Endothelial cell (in vitro differentiated cells): ENCODE results near the gene SPC24. TPM values are rescaled to one million over a fixed set of nuclear protein-coding genes. Genes with fewer than 3 reads are reported as not detected.

ENCODE experiments used
- DNase-seq: peaks from one replicate; pipeline ENCODE4 v3.0.0; 2021; ENCODE audit warnings: low spot score
- H3K27ac Mint-ChIP-seq: one replicate; pipeline ENCODE4 v1.8.0; 2021; ENCODE audit warnings: mixed read lengths, inconsistent platforms; ENCODE audit not compliant: unreplicated experiment
- H3K27me3 Mint-ChIP-seq: one replicate; pipeline ENCODE4 v1.8.0; 2021; ENCODE audit warnings: mild to moderate bottlenecking, moderate library complexity, mixed read lengths, inconsistent platforms; ENCODE audit not compliant: unreplicated experiment
- H3K36me3 Mint-ChIP-seq: one replicate; pipeline ENCODE4 v1.8.0; 2021; ENCODE audit warnings: mild to moderate bottlenecking, low read depth, mixed read lengths, inconsistent platforms; ENCODE audit not compliant: unreplicated experiment
- H3K4me1 Mint-ChIP-seq: one replicate; pipeline ENCODE4 v1.8.0; 2021; ENCODE audit warnings: mild to moderate bottlenecking, mixed read lengths, inconsistent platforms; ENCODE audit not compliant: unreplicated experiment
- H3K4me3 Mint-ChIP-seq: one replicate; pipeline ENCODE4 v1.8.0; 2021; ENCODE audit warnings: mild to moderate bottlenecking, mixed read lengths, inconsistent platforms; ENCODE audit not compliant: unreplicated experiment
- H3K9me3 Mint-ChIP-seq: one replicate; pipeline ENCODE4 v1.8.0; 2021; ENCODE audit warnings: mixed read lengths, inconsistent platforms; ENCODE audit not compliant: unreplicated experiment
- CTCF ChIP-seq: fragments of 200-600 bp; sonication (generic); IDR thresholded peaks from one replicate; pipeline ENCODE4 v1.5.0; 2021; ENCODE audit warnings: antibody characterized with exemption; ENCODE audit not compliant: unreplicated experiment
- total RNA-seq: library from RNA; stranded (reverse); fragmentation: NEBNext Ultra II Directional; extraction: Animal tissue kit (Norgen Biotek cat#: 25700); gene quantifications from one replicate; pipeline ENCODE4 v1.2.1, GENCODE V29; 2021; ENCODE audit not compliant: unreplicated experiment

SPC24 gene
- total RNA-seq, 1 donor from 2014 or later = 17.0 TPM

GRCh38 chr19:11171144-11171543 is 15.6 kb upstream of the SPC24 start:
- TF ChIP-seq CTCF = no peak
- H3K4me1 Mint-ChIP-seq = no peaks in the 10 kb centered on the region
- peaks cover 45% of the 10 kb centered on the region for H3K36me3 Mint-ChIP-seq
- no peak overlapping the region for H3K27ac Mint-ChIP-seq
- no peak for DNase-seq
- H3K27me3 Mint-ChIP-seq = peaks cover 7% of the 10 kb centered on the region
- H3K4me3 Mint-ChIP-seq = no peak overlapping the region
- no peaks in the 10 kb centered on the region for H3K9me3 Mint-ChIP-seq

- H3K9me3 Mint-ChIP-seq = no peaks in the 10 kb centered on the region
- H3K4me3 Mint-ChIP-seq = no peak overlapping the region
- peaks cover 43% of the 10 kb centered on the region for H3K36me3 Mint-ChIP-seq
- no peak overlapping the region for H3K27ac Mint-ChIP-seq
- DNase-seq = no peak
- H3K27me3 Mint-ChIP-seq = peaks cover 10% of the 10 kb centered on the region
- no peak for TF ChIP-seq CTCF
- H3K4me1 Mint-ChIP-seq = no peaks in the 10 kb centered on the region
Observed at GRCh38 chr19:11169896-11170678, 14.5 kb upstream of the SPC24 start.

GRCh38 chr19:11168568-11168967 is 13.0 kb upstream of the SPC24 start:
- TF ChIP-seq CTCF = no peak
- no peak for DNase-seq
- Mint-ChIP-seq H3K36me3 (peaks cover 48% of the 10 kb centered on the region), H3K4me1 (no peaks in the 10 kb centered on the region), H3K4me3 (peak overlapping the region; percentile 58), H3K9me3 (no peaks in the 10 kb centered on the region), H3K27me3 (peaks cover 19% of the 10 kb centered on the region), H3K27ac (no peak overlapping the region)

- Mint-ChIP-seq H3K27me3 (peaks cover 21% of the 10 kb centered on the region), H3K4me3 (peak overlapping the region; percentile 70), H3K4me1 (no peaks in the 10 kb centered on the region), H3K27ac (no peak overlapping the region), H3K36me3 (peaks cover 41% of the 10 kb centered on the region), H3K9me3 (no peaks in the 10 kb centered on the region)
- no peak for DNase-seq
- TF ChIP-seq CTCF = no peak
Observed at GRCh38 chr19:11166281-11167142, 10.9 kb upstream of the SPC24 start.
